GM19372 (cell line): ENCODE results near the gene RIPK1.
A peak's percentile ranks its signal among the peaks of the same experiment; 100 is the strongest.
"Not testable (repeated sequence)": the region's sequence is repeated elsewhere in the genome, so short reads cannot be mapped to it uniquely, and the experiment has no call there.

ENCODE experiments used
- ATAC-seq: cut with Tn5 transposase; IDR thresholded peaks from one replicate; pipeline ENCODE4 v1.9.1; 2021; ENCODE audit warnings: mild to moderate bottlenecking, low read depth, moderate library complexity; ENCODE audit not compliant: unreplicated experiment

RIPK1 gene

GRCh38 chr6:3131695-3132094 is 63.4 kb downstream of the RIPK1 start:
- ATAC-seq = no peak

GRCh38 chr6:3133515-3133914 is 65.2 kb downstream of the RIPK1 start:
- ATAC-seq = no peak

GRCh38 chr6:3135668-3136291 is 67.5 kb downstream of the RIPK1 start:
- no peak for ATAC-seq

- no peak for ATAC-seq
Measured at GRCh38 chr6:3136292-3137011, 68.2 kb downstream of the RIPK1 start.

- ATAC-seq = no peak
Measured at GRCh38 chr6:3137057-3137777, 68.9 kb downstream of the RIPK1 start.

GRCh38 chr6:3137873-3138272 is 69.6 kb downstream of the RIPK1 start:
- ATAC-seq = not testable (repeated sequence)

GRCh38 chr6:3138341-3138740 is 70.0 kb downstream of the RIPK1 start:
- no peak for ATAC-seq

GRCh38 chr6:3139090-3139903 is 71.0 kb downstream of the RIPK1 start:
- ATAC-seq = no peak

- ATAC-seq = no peak
Measured at GRCh38 chr6:3140201-3140600, 71.9 kb downstream of the RIPK1 start.

- no peak for ATAC-seq
Measured at GRCh38 chr6:3142536-3142935, 74.2 kb downstream of the RIPK1 start.

GRCh38 chr6:3143158-3143557 is 74.9 kb downstream of the RIPK1 start:
- ATAC-seq = no peak

GRCh38 chr6:3144571-3144970 is 76.3 kb downstream of the RIPK1 start:
- ATAC-seq = no peak

GRCh38 chr6:3147914-3148757 is 79.8 kb downstream of the RIPK1 start:
- ATAC-seq = no peak

- no peak for ATAC-seq
Measured at GRCh38 chr6:3151691-3152090, 83.4 kb downstream of the RIPK1 start.

- no peak for ATAC-seq
Measured at GRCh38 chr6:3152689-3153088, 84.4 kb downstream of the RIPK1 start.

GRCh38 chr6:3155416-3155815 is 87.1 kb downstream of the RIPK1 start:
- ATAC-seq = not testable (repeated sequence)

- peak; percentile 14 for ATAC-seq
Measured at GRCh38 chr6:3156184-3157130, 88.2 kb downstream of the RIPK1 start.

- peak; percentile 79 for ATAC-seq
Measured at GRCh38 chr6:3157131-3157933, 89.0 kb downstream of the RIPK1 start, which contains the start of gene TUBB2A. Gene TUBB2A, minus strand, starts transcription at chr6:3157544. Its CDS starts 81 bp downstream, at chr6:3157463.
